ENCODE data around the gene SP8.

GRCh38 chr7:20799566-20800366, 13.1 kb upstream of the SP8 start:
- TF ChIP-seq CTCF (IDR thresholded peaks at IDR 0.05; ENCODE audit: low read depth, low read length, missing input control) = no peak
- TF ChIP-seq YY1 (IDR thresholded peaks at IDR 0.05) = no peak
- no peak for TF ChIP-seq HNF4A (conservative IDR thresholded peaks at IDR 0.05)
